Adrenal gland (tissue), 5 donors: ENCODE data around the gene TST.

Experiments
- POLR2A ChIP-seq, 2 donors: fragments of 450-650 bp; IDR thresholded peaks; one replicate each; pipeline ENCODE4 v1.6.1; 2017; ENCODE audit warnings: antibody characterized with exemption in 2 of 2, mild to moderate bottlenecking in 2 of 2, moderate library complexity in 1 of 2
- TF ChIP-seq, protein P1 (sequence below), 6 experiments: fragments of 450-650 bp in 4 of 6; fragments of 200-600 bp in 2 of 6; sonication (generic) in 1 of 6; IDR thresholded peaks; 1 replicate in 5 of 6; 2 replicates in 1 of 6; pipeline versions ENCODE4 v1.5.1 to v1.8.0; 2016 to 2021; ENCODE audit warnings: antibody characterized with exemption in 6 of 6, mild to moderate bottlenecking in 2 of 6, moderate library complexity in 1 of 6
- donor health status: DM: no; HTN: no; CAD: no.

GRCh38 chr22:36979016-36979910, 40.0 kb downstream of the TST start:
- TF ChIP-seq POLR2A (IDR thresholded peaks at IDR 0.05): no peak
- TF ChIP-seq, protein P1, sequence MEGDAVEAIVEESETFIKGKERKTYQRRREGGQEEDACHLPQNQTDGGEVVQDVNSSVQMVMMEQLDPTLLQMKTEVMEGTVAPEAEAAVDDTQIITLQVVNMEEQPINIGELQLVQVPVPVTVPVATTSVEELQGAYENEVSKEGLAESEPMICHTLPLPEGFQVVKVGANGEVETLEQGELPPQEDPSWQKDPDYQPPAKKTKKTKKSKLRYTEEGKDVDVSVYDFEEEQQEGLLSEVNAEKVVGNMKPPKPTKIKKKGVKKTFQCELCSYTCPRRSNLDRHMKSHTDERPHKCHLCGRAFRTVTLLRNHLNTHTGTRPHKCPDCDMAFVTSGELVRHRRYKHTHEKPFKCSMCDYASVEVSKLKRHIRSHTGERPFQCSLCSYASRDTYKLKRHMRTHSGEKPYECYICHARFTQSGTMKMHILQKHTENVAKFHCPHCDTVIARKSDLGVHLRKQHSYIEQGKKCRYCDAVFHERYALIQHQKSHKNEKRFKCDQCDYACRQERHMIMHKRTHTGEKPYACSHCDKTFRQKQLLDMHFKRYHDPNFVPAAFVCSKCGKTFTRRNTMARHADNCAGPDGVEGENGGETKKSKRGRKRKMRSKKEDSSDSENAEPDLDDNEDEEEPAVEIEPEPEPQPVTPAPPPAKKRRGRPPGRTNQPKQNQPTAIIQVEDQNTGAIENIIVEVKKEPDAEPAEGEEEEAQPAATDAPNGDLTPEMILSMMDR (IDR thresholded peaks at IDR 0.05): no peak
